HG02623 (cell line): ENCODE measurements around the gene GDPD2.

ENCODE experiments used
- ATAC-seq: cut with Tn5 transposase; IDR thresholded peaks from one replicate; pipeline ENCODE4 v1.9.1; 2021; ENCODE audit warnings: moderate library complexity; ENCODE audit not compliant: unreplicated experiment

GDPD2 gene

DNA sequence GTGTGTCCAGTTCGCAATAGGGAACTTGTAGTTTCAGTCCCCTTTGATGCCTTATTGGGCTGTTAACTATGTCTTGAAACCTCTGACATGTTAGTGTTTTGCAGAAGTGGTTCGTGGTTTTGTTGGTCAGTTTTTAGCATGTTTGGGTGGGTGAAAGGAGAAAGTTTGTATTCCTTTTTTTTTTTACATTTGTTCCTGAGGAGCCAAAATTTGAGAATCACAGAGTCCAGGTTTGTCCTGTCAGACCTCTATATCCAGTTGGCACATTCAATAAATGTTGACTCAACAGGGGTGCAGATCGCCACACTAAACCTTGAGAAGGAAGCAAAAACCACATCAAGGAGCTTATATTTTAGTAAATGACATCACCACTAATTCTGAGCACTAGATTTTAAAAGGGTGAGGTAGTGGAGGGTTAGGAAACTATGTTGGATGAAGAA is 47.8 kb downstream of the GDPD2 start:
- peak; percentile 61 for ATAC-seq

GRCh38 chrX:70476166-70476933 is 53.2 kb downstream of the GDPD2 start:
- no peak for ATAC-seq

DNA sequence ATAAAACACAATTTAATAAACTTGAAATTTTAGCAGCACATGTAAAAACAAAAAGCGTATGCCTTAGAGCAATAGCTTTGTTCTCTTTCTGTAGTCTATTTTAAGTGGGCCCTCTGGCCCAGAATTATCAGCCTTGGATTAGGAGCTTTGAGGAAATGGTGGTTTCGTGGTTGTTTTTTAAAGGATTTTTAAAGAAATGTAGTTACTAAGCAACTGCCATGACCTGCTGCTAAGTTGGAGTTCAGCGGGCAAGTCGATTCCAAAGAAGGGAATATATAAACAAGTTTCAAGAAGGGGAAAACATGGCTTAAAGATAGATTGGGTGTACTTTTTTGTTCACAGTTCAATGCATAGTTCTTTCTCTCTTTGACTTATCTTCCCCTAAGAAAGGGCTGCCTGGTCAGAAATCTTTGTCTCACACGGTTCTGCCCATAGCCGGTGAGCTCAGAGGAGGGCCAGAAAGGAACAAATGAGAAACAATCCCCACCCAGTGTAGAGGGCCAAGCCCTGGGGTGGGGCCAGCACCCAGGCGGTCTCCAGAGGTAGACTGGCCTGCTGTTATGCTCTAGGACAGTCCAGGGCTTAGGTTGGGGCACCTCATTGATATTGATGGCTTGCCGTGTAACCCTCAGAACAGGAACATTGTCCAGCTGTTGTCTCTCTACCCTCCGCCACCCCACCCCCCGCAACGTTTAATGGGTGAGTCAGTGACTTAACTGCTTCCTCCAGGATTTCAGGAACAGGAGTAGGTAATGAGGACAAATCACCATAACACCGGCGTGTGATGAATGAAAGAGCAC is 54.0 kb downstream of the GDPD2 start:
- no peak for ATAC-seq

GRCh38 chrX:70477734-70478075 is 54.6 kb downstream of the GDPD2 start:
- ATAC-seq = no peak

- no peak for ATAC-seq
Measured at GRCh38 chrX:70478526-70479245, 55.6 kb downstream of the GDPD2 start.

GRCh38 chrX:70479247-70479921 is 56.3 kb downstream of the GDPD2 start:
- no peak for ATAC-seq

DNA sequence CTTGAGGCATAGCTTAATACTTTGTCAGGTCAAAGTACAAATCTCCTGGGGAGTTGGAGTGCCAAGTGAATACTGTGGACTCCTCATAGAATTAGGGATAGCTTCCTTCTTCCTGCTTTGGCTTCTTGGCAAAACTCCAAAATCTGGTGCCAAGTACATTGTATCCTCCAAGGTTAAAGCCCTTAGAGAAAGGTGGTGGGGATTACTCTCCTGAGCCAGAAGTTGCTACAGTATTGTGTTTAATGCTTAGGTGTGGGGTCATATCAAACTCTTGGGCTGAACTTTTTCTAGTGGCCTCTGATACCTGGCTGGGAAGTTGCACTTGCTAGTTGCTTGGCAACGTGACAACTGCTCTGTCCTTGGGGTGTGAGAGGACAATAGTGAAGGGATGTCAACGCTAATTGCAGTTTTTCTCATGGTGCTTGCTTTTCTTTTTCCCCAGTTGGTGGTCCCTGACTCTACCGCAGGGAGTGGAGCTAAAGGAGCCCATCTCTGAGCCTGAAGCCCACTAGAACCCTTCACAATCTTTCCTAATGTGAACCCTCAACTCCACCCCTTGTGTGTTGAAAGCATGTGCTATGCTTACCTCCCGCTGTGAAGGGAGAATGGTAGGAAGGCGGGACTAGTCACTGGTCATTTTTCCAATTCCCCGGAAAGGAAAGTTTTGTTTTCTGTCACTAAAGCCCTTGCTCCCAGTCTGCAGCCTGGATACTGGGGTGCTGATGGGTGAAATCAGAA is 57.0 kb downstream of the GDPD2 start:
- no peak for ATAC-seq

- ATAC-seq = no peak
Measured at GRCh38 chrX:70480660-70481018, 57.5 kb downstream of the GDPD2 start.

DNA sequence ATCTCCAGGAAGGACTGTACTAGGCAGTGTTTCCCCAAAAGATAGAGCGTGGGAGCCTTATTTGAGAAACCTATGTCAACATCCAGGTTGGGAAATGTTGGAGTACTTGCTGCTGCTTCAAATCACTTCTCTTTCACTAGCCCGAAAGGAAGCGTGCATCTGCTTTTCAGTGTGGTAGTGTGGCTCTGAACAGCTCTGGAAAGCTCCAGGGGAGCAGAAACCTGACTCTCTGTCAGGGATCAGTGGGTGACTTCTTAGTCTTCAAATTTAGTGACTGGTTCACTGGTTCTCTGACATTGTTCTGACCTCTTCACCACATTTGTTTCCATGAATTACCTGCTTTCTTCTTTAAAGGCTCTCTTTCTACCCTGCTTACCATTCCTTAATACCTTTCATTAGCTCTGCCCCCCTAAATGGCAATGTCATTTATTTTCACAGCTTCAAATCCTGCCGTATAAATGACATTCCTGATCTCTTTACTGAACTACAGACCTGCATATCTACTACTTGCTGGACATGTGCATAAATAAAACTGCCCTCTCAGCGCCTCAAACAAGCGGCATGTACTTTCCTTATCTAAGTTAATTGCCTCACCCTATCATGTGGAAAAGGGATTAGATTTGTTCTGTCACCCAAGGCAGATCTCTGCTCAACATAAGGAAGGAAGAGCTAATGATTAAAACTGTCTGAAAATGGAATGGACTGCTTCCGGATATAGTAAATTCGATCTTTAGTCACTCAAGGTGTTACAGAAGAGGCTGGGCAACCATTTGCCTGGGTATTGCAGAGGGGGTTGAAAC is 58.6 kb downstream of the GDPD2 start:
- no peak for ATAC-seq

DNA sequence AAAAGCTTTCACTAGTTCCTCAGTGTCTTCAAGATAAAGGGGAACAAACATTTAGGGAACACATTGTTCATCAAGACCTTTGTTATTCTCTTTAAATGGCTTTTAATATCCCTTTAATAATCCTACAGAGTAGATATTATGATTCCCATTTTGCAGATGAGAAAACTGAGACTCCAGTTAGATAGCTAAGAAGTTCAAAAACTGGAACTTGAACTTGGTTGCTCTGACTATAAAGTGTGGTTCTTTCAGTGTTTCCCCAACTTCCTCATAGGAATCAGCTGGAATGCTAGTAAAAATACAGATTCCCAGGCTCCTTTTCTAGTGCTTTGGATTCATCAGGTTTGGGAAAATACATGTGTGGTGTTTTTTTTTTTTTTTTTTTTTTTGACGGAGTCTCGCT is 59.2 kb downstream of the GDPD2 start:
- ATAC-seq = no peak
